WTC11 (cell line): Measurements from ENCODE around the gene NECAB2. TPM values are rescaled to one million over a fixed set of nuclear protein-coding genes. Genes with fewer than 3 reads are reported as not detected.
A peak's percentile ranks its signal among the peaks of the same experiment; 100 is the strongest.

Experiments used
- ATAC-seq: fragments of 200-7000 bp; cut with Tn5 transposase; 2 replicates; pipeline ENCODE4 v1.10.0; 2021; ENCODE audit warnings: mild to moderate bottlenecking, moderate library complexity
- CTCF ChIA-PET: fragments of 300-600 bp; sonication (Branson Sonifier 250); formaldehyde crosslinking; loops from one replicate; lab custom pipeline; 2021; ENCODE audit warnings: antibody characterized with exemption; lab: Charles Lee
- POLR2A ChIA-PET: fragments of 350-600 bp; sonication (Branson Sonifier 250); formaldehyde crosslinking; loops from one replicate; lab custom pipeline; 2021; ENCODE audit warnings: antibody characterized with exemption; lab: Charles Lee
- DNase-seq: peaks from one replicate; pipeline ENCODE4 v3.0.0; 2021; ENCODE audit warnings: low spot score
- H3K27ac Mint-ChIP-seq: 2 replicates; pipeline ENCODE4 v1.8.0; 2021; ENCODE audit warnings: mixed read lengths
- H3K27me3 Mint-ChIP-seq: 2 replicates; pipeline ENCODE4 v1.8.0; 2021; ENCODE audit warnings: low read depth, mild to moderate bottlenecking, moderate library complexity, mixed read lengths
- H3K36me3 Mint-ChIP-seq: 2 replicates; pipeline ENCODE4 v1.8.0; 2021; ENCODE audit warnings: mixed read lengths
- H3K4me1 Mint-ChIP-seq: 2 replicates; pipeline ENCODE4 v1.8.0; 2022; ENCODE audit warnings: mixed read lengths
- H3K4me3 Mint-ChIP-seq: 2 replicates; pipeline ENCODE4 v1.8.0; 2021; ENCODE audit warnings: mild to moderate bottlenecking, moderate library complexity, mixed read lengths
- H3K9me3 Mint-ChIP-seq: 2 replicates; pipeline ENCODE4 v1.8.0; 2021; ENCODE audit warnings: mixed read lengths
- ATF1 ChIP-seq: sonication (generic); formaldehyde crosslinking; IDR thresholded peaks from 2 replicates; pipeline ENCODE4 v1.8.1; 2023; ENCODE audit warnings: mild to moderate bottlenecking, moderate library complexity, missing genetic modification reagents
- ELF4 ChIP-seq: sonication (generic); formaldehyde crosslinking; IDR thresholded peaks from 2 replicates; pipeline ENCODE4 v1.8.1; 2022; ENCODE audit warnings: low read depth, mild to moderate bottlenecking, moderate library complexity, missing genetic modification reagents
- ESRRA ChIP-seq: sonication (generic); formaldehyde crosslinking; IDR thresholded peaks from 2 replicates; pipeline ENCODE4 v1.8.1; 2022; ENCODE audit warnings: mild to moderate bottlenecking, missing genetic modification reagents, borderline replicate concordance
- ETV6 ChIP-seq: sonication (generic); formaldehyde crosslinking; IDR thresholded peaks from 2 replicates; pipeline ENCODE4 v1.8.1; 2022; ENCODE audit warnings: mild to moderate bottlenecking, missing genetic modification reagents
- HMGA2 ChIP-seq: fragments of 250-450 bp; sonication (Bioruptor Pico); IDR thresholded peaks from 2 replicates; pipeline ENCODE4 v1.4.0; 2021; ENCODE audit warnings: mild to moderate bottlenecking, moderate library complexity
- MAX ChIP-seq: sonication (generic); formaldehyde crosslinking; IDR thresholded peaks from 2 replicates; pipeline ENCODE4 v1.8.0; 2022; ENCODE audit warnings: mild to moderate bottlenecking, missing genetic modification reagents
- NR2C2 ChIP-seq: sonication (generic); formaldehyde crosslinking; IDR thresholded peaks from 2 replicates; pipeline ENCODE4 v1.8.0; 2022; ENCODE audit warnings: mild to moderate bottlenecking, missing genetic modification reagents
- OVOL2 ChIP-seq: fragments of 250-450 bp; sonication (Bioruptor Pico); IDR thresholded peaks from 2 replicates; pipeline ENCODE4 v1.9.0; 2021; ENCODE audit warnings: mild to moderate bottlenecking, borderline replicate concordance
- PRRX2 ChIP-seq: fragments of 250-450 bp; sonication (Bioruptor Pico); IDR thresholded peaks from 2 replicates; pipeline ENCODE4 v1.8.0; 2021; ENCODE audit warnings: mild to moderate bottlenecking
- SMAD4 ChIP-seq: sonication (generic); formaldehyde crosslinking; IDR thresholded peaks from 2 replicates; pipeline ENCODE4 v1.8.0; 2022; ENCODE audit warnings: mild to moderate bottlenecking, missing genetic modification reagents
- SOX15 ChIP-seq: fragments of 250-450 bp; sonication (Bioruptor Pico); IDR thresholded peaks from 2 replicates; pipeline ENCODE4 v1.9.0; 2021; ENCODE audit warnings: mild to moderate bottlenecking
- SP1 ChIP-seq: sonication (generic); formaldehyde crosslinking; conservative IDR thresholded peaks from 2 replicates; pipeline ENCODE4 v1.8.1; 2022; ENCODE audit warnings: missing genetic modification reagents
- TEAD4 ChIP-seq: sonication (generic); formaldehyde crosslinking; IDR thresholded peaks from 2 replicates; pipeline ENCODE4 v1.8.0; 2022; ENCODE audit warnings: mild to moderate bottlenecking, missing genetic modification reagents
- ZNF396 ChIP-seq: fragments of 250-450 bp; sonication (Bioruptor Pico); IDR thresholded peaks from 2 replicates; pipeline ENCODE4 v1.8.0; 2021; ENCODE audit warnings: mild to moderate bottlenecking, moderate library complexity, borderline replicate concordance
- ZNF416 ChIP-seq: fragments of 250-450 bp; sonication (Bioruptor Pico); IDR thresholded peaks from 2 replicates; pipeline ENCODE4 v1.9.0; 2021; ENCODE audit warnings: mild to moderate bottlenecking, inconsistent platforms
- ZNF671 ChIP-seq: fragments of 250-450 bp; sonication (Bioruptor Pico); IDR thresholded peaks from 2 replicates; pipeline ENCODE4 v1.8.0; 2021; ENCODE audit warnings: mild to moderate bottlenecking
- total RNA-seq: library from RNA; stranded (reverse); gene quantifications from 3 replicates; pipeline ENCODE4 v1.2.3, GENCODE V29; 2021
- TF ChIP-seq, protein P1 (sequence below): sonication (generic); formaldehyde crosslinking; IDR thresholded peaks from 2 replicates; pipeline ENCODE4 v1.8.0; 2022; ENCODE audit warnings: mild to moderate bottlenecking, missing genetic modification reagents
- TF ChIP-seq, protein P2 (sequence below): sonication (generic); formaldehyde crosslinking; conservative IDR thresholded peaks from 2 replicates; pipeline ENCODE4 v1.8.1; 2022; ENCODE audit warnings: mild to moderate bottlenecking, missing genetic modification reagents
- TF ChIP-seq, protein P3 (sequence below): sonication (generic); formaldehyde crosslinking; IDR thresholded peaks from 2 replicates; pipeline ENCODE4 v1.8.0; 2022; ENCODE audit warnings: mild to moderate bottlenecking, missing genetic modification reagents
- TF ChIP-seq, protein P4 (sequence below): fragments of 250-450 bp; sonication (Bioruptor Pico); IDR thresholded peaks from 2 replicates; pipeline ENCODE4 v1.9.0; 2021; ENCODE audit warnings: moderate library complexity, mild to moderate bottlenecking, inconsistent platforms, borderline replicate concordance
- TF ChIP-seq, protein P5 (sequence below): fragments of 250-450 bp; sonication (Bioruptor Pico); conservative IDR thresholded peaks from 2 replicates; pipeline ENCODE4 v1.9.0; 2021; ENCODE audit warnings: mild to moderate bottlenecking
- TF ChIP-seq, protein P6 (sequence below): fragments of 250-450 bp; sonication (Bioruptor Pico); IDR thresholded peaks from 2 replicates; pipeline ENCODE4 v1.8.0; 2021; ENCODE audit warnings: mild to moderate bottlenecking

The NECAB2 gene
- total RNA-seq, 1 experiment from 2014 or later, result 2.9 TPM

GRCh38 chr16:83929811-83930555, 38.1 kb upstream of the NECAB2 start (continued):
- TF ChIP-seq, protein P1, sequence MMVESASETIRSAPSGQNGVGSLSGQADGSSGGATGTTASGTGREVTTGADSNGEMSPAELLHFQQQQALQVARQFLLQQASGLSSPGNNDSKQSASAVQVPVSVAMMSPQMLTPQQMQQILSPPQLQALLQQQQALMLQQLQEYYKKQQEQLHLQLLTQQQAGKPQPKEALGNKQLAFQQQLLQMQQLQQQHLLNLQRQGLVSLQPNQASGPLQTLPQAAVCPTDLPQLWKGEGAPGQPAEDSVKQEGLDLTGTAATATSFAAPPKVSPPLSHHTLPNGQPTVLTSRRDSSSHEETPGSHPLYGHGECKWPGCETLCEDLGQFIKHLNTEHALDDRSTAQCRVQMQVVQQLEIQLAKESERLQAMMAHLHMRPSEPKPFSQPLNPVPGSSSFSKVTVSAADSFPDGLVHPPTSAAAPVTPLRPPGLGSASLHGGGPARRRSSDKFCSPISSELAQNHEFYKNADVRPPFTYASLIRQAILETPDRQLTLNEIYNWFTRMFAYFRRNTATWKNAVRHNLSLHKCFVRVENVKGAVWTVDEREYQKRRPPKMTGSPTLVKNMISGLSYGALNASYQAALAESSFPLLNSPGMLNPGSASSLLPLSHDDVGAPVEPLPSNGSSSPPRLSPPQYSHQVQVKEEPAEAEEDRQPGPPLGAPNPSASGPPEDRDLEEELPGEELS (CRISPR knock-in tag), result no peak

GRCh38 chr16:83930730-83931500, 37.1 kb upstream of the NECAB2 start:
- Mint-ChIP-seq H3K36me3 (no peaks in the 10 kb centered on the region), H3K27me3 (no peaks in the 10 kb centered on the region), H3K4me3 (no peak overlapping the region), H3K4me1 (peaks cover 14% of the 10 kb centered on the region), H3K27ac (no peak overlapping the region), H3K9me3 (no peaks in the 10 kb centered on the region)
- no peak for TF ChIP-seq SP1 (CRISPR knock-in tag)
- TF ChIP-seq, protein P2, sequence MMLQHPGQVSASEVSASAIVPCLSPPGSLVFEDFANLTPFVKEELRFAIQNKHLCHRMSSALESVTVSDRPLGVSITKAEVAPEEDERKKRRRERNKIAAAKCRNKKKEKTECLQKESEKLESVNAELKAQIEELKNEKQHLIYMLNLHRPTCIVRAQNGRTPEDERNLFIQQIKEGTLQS (CRISPR knock-in tag), result no peak
- DNase-seq, result no peak
- ATAC-seq, result no peak
- POLR2A ChIA-PET, result no interaction called here
- CTCF ChIA-PET, result interaction anchor here (1.4 to 1.9 kb wide), 2 partner anchors 17 to 83 kb away, joined by 3 to 6 read pairs; no protein-coding TSS in a partner anchor

DNA sequence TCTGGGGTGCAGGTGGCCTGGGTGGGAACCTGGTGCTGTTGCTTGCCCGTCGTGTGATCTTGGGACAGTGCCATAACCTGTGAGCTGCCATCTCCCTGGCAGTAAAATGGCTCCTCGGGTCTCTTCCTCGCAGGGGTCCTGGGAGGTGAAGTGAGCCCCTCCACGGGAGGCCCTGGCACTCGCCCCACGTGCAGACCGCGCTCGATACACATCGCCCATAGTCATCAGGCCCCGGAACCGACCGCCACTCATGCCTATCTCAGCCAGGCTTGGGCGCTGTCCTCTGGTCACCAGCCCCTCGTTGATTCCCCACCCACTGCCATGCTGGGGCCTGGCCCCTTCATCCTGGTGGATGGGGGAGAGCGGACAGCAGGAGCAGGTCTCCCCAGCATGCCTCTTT, 36.5 kb upstream of the NECAB2 start:
- ChIA-PET CTCF (interaction anchor here (1.3 to 1.9 kb wide), 3 partner anchors 17 to 83 kb away, joined by 3 to 6 read pairs (median 5); partner anchors contain the start of gene OSGIN1), POLR2A (no interaction called here)
- no peaks in the 10 kb centered on the region for H3K9me3 Mint-ChIP-seq
- H3K27ac Mint-ChIP-seq, result no peak overlapping the region
- H3K4me1 Mint-ChIP-seq, result peaks cover 8% of the 10 kb centered on the region
- no peaks in the 10 kb centered on the region; the same call in 1 of the 2 replicates for H3K27me3 Mint-ChIP-seq
- ATAC-seq, result no peak
- TF ChIP-seq ETV6 (CRISPR knock-in tag), result no peak
- TF ChIP-seq ESRRA, result no peak
- no peak for DNase-seq
- no peaks in the 10 kb centered on the region for H3K36me3 Mint-ChIP-seq
- H3K4me3 Mint-ChIP-seq, result no peak overlapping the region

- ATAC-seq, result peak; percentile 27
- TF ChIP-seq HMGA2 (CRISPR knock-in tag), result no peak
- no peak for TF ChIP-seq ZNF416 (CRISPR knock-in tag)
- no peak for TF ChIP-seq ELF4 (CRISPR knock-in tag)
- TF ChIP-seq PRRX2 (CRISPR knock-in tag), result no peak
- no peak for TF ChIP-seq SMAD4 (CRISPR knock-in tag)
- TF ChIP-seq NR2C2 (CRISPR knock-in tag), result no peak
- no peak for TF ChIP-seq SOX15
- TF ChIP-seq ATF1 (CRISPR knock-in tag), result no peak
- TF ChIP-seq, protein P3, sequence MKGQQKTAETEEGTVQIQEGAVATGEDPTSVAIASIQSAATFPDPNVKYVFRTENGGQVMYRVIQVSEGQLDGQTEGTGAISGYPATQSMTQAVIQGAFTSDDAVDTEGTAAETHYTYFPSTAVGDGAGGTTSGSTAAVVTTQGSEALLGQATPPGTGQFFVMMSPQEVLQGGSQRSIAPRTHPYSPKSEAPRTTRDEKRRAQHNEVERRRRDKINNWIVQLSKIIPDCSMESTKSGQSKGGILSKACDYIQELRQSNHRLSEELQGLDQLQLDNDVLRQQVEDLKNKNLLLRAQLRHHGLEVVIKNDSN (CRISPR knock-in tag), result no peak
- TF ChIP-seq, protein P4, sequence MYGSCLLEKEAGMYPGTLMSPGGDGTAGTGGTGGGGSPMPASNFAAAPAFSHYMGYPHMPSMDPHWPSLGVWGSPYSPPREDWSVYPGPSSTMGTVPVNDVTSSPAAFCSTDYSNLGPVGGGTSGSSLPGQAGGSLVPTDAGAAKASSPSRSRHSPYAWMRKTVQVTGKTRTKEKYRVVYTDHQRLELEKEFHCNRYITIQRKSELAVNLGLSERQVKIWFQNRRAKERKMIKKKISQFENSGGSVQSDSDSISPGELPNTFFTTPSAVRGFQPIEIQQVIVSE (CRISPR knock-in tag), result no peak
- no peak for TF ChIP-seq ZNF396 (CRISPR knock-in tag)
- no peak for TF ChIP-seq OVOL2 (CRISPR knock-in tag)
- TF ChIP-seq, protein P5, sequence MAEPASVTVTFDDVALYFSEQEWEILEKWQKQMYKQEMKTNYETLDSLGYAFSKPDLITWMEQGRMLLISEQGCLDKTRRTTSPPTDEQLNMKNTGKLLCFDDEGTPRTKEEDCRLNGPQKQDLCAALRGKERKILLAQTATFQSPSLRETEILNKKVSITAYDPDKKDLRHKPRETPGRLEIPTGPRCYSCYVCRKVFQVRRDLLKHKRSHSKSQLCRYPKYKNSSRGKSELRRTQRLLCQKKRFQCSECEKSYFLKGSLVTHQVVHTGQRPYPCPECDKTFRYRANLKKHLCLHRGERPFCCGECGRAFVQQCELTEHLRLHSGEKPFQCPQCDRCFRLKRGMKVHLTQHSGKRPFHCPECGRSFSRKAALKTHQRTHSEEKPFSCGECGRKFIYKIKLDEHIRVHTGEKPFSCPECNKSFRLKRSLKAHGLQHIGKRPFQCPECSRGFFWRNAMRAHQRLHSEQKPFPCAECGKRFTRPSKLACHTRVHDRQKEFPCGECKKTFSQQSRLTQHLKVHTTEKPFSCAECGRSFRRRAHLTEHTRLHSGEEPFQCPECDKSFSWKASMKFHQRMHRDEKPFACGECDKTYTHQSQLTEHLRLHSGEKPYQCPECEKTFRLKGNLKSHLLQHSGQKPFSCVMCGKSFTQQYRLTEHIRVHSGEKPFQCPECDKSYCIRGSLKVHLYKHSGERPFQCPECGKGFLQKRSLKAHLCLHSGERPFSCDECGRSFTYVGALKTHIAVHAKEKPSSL (CRISPR knock-in tag), result no peak
- no peak for TF ChIP-seq TEAD4 (CRISPR knock-in tag)
- TF ChIP-seq ZNF671 (CRISPR knock-in tag), result no peak
- no peak for TF ChIP-seq MAX
- TF ChIP-seq, protein P6, sequence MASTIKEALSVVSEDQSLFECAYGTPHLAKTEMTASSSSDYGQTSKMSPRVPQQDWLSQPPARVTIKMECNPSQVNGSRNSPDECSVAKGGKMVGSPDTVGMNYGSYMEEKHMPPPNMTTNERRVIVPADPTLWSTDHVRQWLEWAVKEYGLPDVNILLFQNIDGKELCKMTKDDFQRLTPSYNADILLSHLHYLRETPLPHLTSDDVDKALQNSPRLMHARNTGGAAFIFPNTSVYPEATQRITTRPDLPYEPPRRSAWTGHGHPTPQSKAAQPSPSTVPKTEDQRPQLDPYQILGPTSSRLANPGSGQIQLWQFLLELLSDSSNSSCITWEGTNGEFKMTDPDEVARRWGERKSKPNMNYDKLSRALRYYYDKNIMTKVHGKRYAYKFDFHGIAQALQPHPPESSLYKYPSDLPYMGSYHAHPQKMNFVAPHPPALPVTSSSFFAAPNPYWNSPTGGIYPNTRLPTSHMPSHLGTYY (CRISPR knock-in tag), result no peak
- Mint-ChIP-seq H3K4me3 (no peak overlapping the region), H3K36me3 (no peaks in the 10 kb centered on the region), H3K27ac (no peak overlapping the region), H3K9me3 (no peaks in the 10 kb centered on the region), H3K27me3 (no peaks in the 10 kb centered on the region; the same call in 1 of the 2 replicates), H3K4me1 (peaks cover 2% of the 10 kb centered on the region)
- ChIA-PET POLR2A (no interaction called here), CTCF (interaction anchor here (1.3 to 1.9 kb wide), 3 partner anchors 16 to 82 kb away, joined by 3 to 6 read pairs (median 5); partner anchors contain the start of gene OSGIN1)
- DNase-seq, result no peak
Observed at GRCh38 chr16:83932304-83932703, 35.7 kb upstream of the NECAB2 start.
